IMR-90 (cell line): ENCODE results near the gene AKT3. TPM values are rescaled to one million over a fixed set of nuclear protein-coding genes. Genes with fewer than 3 reads are reported as not detected.

Experiments used
- ATAC-seq: fragments of 200-7000 bp; cut with Tn5 transposase; 2 replicates; pipeline ENCODE4 v1.9.1; 2020; ENCODE audit warnings: low read depth, mild to moderate bottlenecking, moderate library complexity
- BruUV-seq: library from RNA; stranded (reverse); fragments of 400-500 nt; replicated peaks from 2 replicates; lab custom pipeline; 2021; lab: Mats Ljungman, UMichigan
- CTCF ChIA-PET: fragments of 300-600 bp; formaldehyde crosslinking; extraction: SDS; loops from one replicate; lab custom pipeline; 2021; ENCODE audit warnings: antibody characterized with exemption; lab: Yijun Ruan, JAX
- POLR2A ChIA-PET: fragments of 300-600 bp; sonication (Branson Sonifier 250); formaldehyde crosslinking; loops from one replicate; lab custom pipeline; 2022; ENCODE audit warnings: antibody characterized with exemption; ENCODE audit not compliant: unreplicated experiment; lab: Charles Lee
- DNase-seq: peaks from one replicate; pipeline ENCODE4 v3.0.0; 2013
- H2AFZ ChIP-seq: replicated peaks from 2 replicates; pipeline ENCODE3; 2013; ENCODE audit warnings: low read length, mild to moderate bottlenecking; ENCODE audit not compliant: poor library complexity
- H2AK5ac ChIP-seq: 2 replicates; pipeline ENCODE4 v1.6.1; 2013; ENCODE audit warnings: low read depth, low read length, inconsistent platforms
- H2AK9ac ChIP-seq: replicated peaks from 2 replicates; pipeline ENCODE3; 2013; ENCODE audit warnings: mild to moderate bottlenecking, low read depth, low read length, moderate library complexity; ENCODE audit not compliant: poor library complexity
- H2BK120ac ChIP-seq: 2 replicates; pipeline ENCODE4 v1.6.1; 2013; ENCODE audit warnings: low read depth, low read length, inconsistent platforms
- H2BK15ac ChIP-seq: 3 replicates; pipeline ENCODE4 v1.6.1; 2013; ENCODE audit warnings: low read depth, low read length, inconsistent platforms
- H2BK20ac ChIP-seq: 2 replicates; pipeline ENCODE4 v1.6.1; 2013; ENCODE audit warnings: low read depth, mild to moderate bottlenecking, inconsistent platforms, low read length, moderate library complexity
- H2BK5ac ChIP-seq: 2 replicates; pipeline ENCODE4 v1.6.1; 2013; ENCODE audit warnings: mild to moderate bottlenecking, low read depth, low read length, inconsistent platforms; ENCODE audit not compliant: poor library complexity, severe bottlenecking
- H3K14ac ChIP-seq: replicated peaks from 2 replicates; pipeline ENCODE4 v1.6.1; 2013; ENCODE audit warnings: low read depth, low read length, inconsistent platforms
- H3K18ac ChIP-seq: 2 replicates; pipeline ENCODE4 v1.6.1; 2013; ENCODE audit warnings: low read depth, low read length, control low read depth
- H3K23ac ChIP-seq: 2 replicates; pipeline ENCODE4 v1.6.1; 2013; ENCODE audit warnings: low read depth, low read length, inconsistent platforms
- H3K27ac ChIP-seq: 2 replicates; pipeline ENCODE4 v1.5.1; 2013; ENCODE audit warnings: mild to moderate bottlenecking, control low read depth, low read length; ENCODE audit not compliant: insufficient read depth
- H3K27me3 ChIP-seq: 2 replicates; pipeline ENCODE4 v1.6.1; 2013; ENCODE audit warnings: low read length; ENCODE audit not compliant: control insufficient read depth, insufficient read depth
- H3K36me3 ChIP-seq: 2 replicates; pipeline ENCODE4 v1.6.1; 2013; ENCODE audit warnings: low read length, mixed read lengths; ENCODE audit not compliant: control insufficient read depth, insufficient read depth
- H3K4ac ChIP-seq: 2 replicates; pipeline ENCODE4 v1.6.1; 2013; ENCODE audit warnings: low read depth, low read length, inconsistent platforms
- H3K4me1 ChIP-seq: 2 replicates; pipeline ENCODE4 v1.6.1; 2013; ENCODE audit warnings: low read length, mixed read lengths; ENCODE audit not compliant: control insufficient read depth, insufficient read depth
- H3K4me2 ChIP-seq: 2 replicates; pipeline ENCODE4 v1.6.1; 2013; ENCODE audit warnings: low read depth, mild to moderate bottlenecking, control low read depth, low read length, moderate library complexity
- H3K4me3 ChIP-seq: 2 replicates; pipeline ENCODE4 v1.5.1; 2013; ENCODE audit warnings: low read depth, mild to moderate bottlenecking, control low read depth, low read length, moderate library complexity; ENCODE audit not compliant: insufficient read depth
- H3K56ac ChIP-seq: 2 replicates; pipeline ENCODE4 v1.6.1; 2013; ENCODE audit warnings: low read length, inconsistent platforms; ENCODE audit not compliant: insufficient read depth; ENCODE audit errors: extremely low read depth
- H3K79me1 ChIP-seq, 2 experiments: 2 replicates each; pipeline ENCODE4 v1.6.1; 2013; ENCODE audit warnings: low read length in 2 of 2, inconsistent platforms in 1 of 2, low read depth in 1 of 2
- H3K9ac ChIP-seq: 2 replicates; pipeline ENCODE4 v1.6.1; 2013; ENCODE audit warnings: low read depth, low read length, control low read depth
- H3K9me1 ChIP-seq: 2 replicates; pipeline ENCODE4 v1.6.1; 2013; ENCODE audit warnings: low read length, inconsistent platforms; ENCODE audit not compliant: insufficient read depth
- H3K9me3 ChIP-seq: 2 replicates; pipeline ENCODE4 v1.6.1; 2013; ENCODE audit warnings: low read length; ENCODE audit not compliant: control insufficient read depth, insufficient read depth
- H4K20me1 ChIP-seq: 2 replicates; pipeline ENCODE4 v1.6.1; 2013; ENCODE audit warnings: low read length, inconsistent platforms; ENCODE audit not compliant: insufficient read depth
- H4K5ac ChIP-seq: 2 replicates; pipeline ENCODE4 v1.6.1; 2013; ENCODE audit warnings: mild to moderate bottlenecking, low read depth, low read length, control low read depth
- H4K8ac ChIP-seq, 2 experiments: 2 replicates each; pipeline ENCODE4 v1.6.1; 2013; ENCODE audit warnings: low read depth in 2 of 2, low read length in 2 of 2, control low read depth in 1 of 2, inconsistent platforms in 1 of 2
- H4K91ac ChIP-seq: 2 replicates; pipeline ENCODE4 v1.6.1; 2013; ENCODE audit warnings: low read depth, low read length, inconsistent platforms; ENCODE audit not compliant: insufficient read depth
- CEBPB ChIP-seq: IDR thresholded peaks from 2 replicates; pipeline ENCODE4 v1.6.1; 2012; ENCODE audit warnings: low read depth, low read length, improper control_type of control experiment
- FOS ChIP-seq: fragments of 150-350 bp; IDR thresholded peaks from 2 replicates; pipeline ENCODE4 v1.6.1; 2016; ENCODE audit warnings: low read depth, low read length
- NFE2L2 ChIP-seq: fragments of 150-350 bp; IDR thresholded peaks from 2 replicates; pipeline ENCODE4 v1.6.1; 2016; ENCODE audit warnings: low read depth, mild to moderate bottlenecking, low read length
- RCOR1 ChIP-seq: IDR thresholded peaks from 2 replicates; pipeline ENCODE4 v1.6.1; 2012; ENCODE audit warnings: mild to moderate bottlenecking, low read length, improper control_type of control experiment; ENCODE audit not compliant: insufficient replicate concordance
- SMC3 ChIP-seq: fragments of 150-350 bp; IDR thresholded peaks from 2 replicates; pipeline ENCODE4 v1.6.1; 2016; ENCODE audit warnings: low read depth, mild to moderate bottlenecking, antibody characterized with exemption, low read length, moderate library complexity
- WGBS, 2 experiments: methylation state at CpG; one replicate each; pipeline versions ENCODE4 v1.1.5 to v1.1.7; 2013; ENCODE audit warnings: missing lambda C conversion rate in 2 of 2; ENCODE audit not compliant: insufficient read length in 1 of 2; ENCODE audit errors: extremely low coverage in 2 of 2; 5-methylcytosine and 5-hydroxymethylcytosine counted together
- dilution Hi-C: fragments of 300-500 bp; cut with HindIII; formaldehyde crosslinking; loops from one replicate; pipeline ENCODE4 v1.14.3; 2018; ENCODE audit warnings: low sequenced_read_pairs; ENCODE audit not compliant: unreplicated experiment
- in situ Hi-C: fragments of 300-500 bp; cut with MboI; formaldehyde crosslinking; loops from 3 replicates; pipeline ENCODE4 v1.14.3; 2019; ENCODE audit warnings: low sequenced_read_pairs, inconsistent platforms, mixed read lengths
- intact Hi-C: fragments of 100-400 bp; cut with micrococcal nuclease; formaldehyde crosslinking; loops from 2 replicates; pipeline ENCODE4 v1.10.0; 2022
- polyA plus RNA-seq, 3 experiments: library from polyadenylated mRNA; depleted of rRNA; stranded (reverse); fragments of >200 nt; gene quantifications; 2 replicates each; pipeline ENCODE4 v1.2.3, GENCODE V29; 2012; ENCODE audit warnings: low replicate concordance in 1 of 3
- total RNA-seq: library from RNA; depleted of rRNA; stranded (reverse); fragments of >200 nt; gene quantifications from 2 replicates; pipeline ENCODE4 v1.2.3, GENCODE V29; 2012

AKT3 gene
- total and polyA plus RNA-seq, 2 of the 4 experiments (the other 2 are of a cell fraction), result 15.2 to 19.4 TPM

DNA sequence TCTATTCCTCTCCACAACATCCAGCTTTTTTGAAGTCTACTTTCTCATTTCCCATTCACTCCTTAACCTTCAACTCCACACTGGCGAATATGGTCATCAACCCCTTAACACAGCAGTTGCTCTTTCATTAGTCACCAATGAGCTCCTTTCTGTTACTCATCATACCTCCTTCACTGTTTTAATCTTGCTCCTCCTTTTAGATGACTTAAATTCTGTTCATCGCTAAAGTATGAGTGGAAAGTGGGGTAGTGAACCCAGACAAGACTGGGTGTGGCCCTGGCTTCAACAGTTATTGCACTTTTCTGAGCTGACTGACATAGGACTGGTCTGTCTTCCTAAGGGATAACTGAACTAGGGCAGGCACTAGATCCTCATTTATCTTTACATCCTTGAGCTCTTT, 51.3 kb downstream of the AKT3 start:
- peak overlapping the region; percentile 85 for H2BK20ac ChIP-seq
- in situ Hi-C loops, result no loop called here
- ATAC-seq (peak; percentile 86), DNase-seq (peak; percentile 93)
- no peak overlapping the region for H3K9ac ChIP-seq
- H2AK9ac ChIP-seq, result no peak overlapping the region
- peak overlapping the region; percentile 7; the same call in 1 of the 2 replicates for H3K4me2 ChIP-seq
- H3K23ac ChIP-seq, result peak overlapping the region; percentile 44; the same call in 1 of the 2 replicates
- no peaks in the 10 kb centered on the region for H3K9me3 ChIP-seq
- dilution Hi-C loops, result no loop called here
- H3K27ac ChIP-seq, result no peak overlapping the region
- H3K36me3 ChIP-seq, result peaks cover 2% of the 10 kb centered on the region; the same call in 1 of the 2 replicates
- no peak overlapping the region for H2AFZ ChIP-seq
- WGBS, 2 experiments, result no CpG with 5 or more reads among the region's 2 CpGs
- H3K4me1 ChIP-seq, result peaks cover 7% of the 10 kb centered on the region
- H3K14ac ChIP-seq, result peak overlapping the region; percentile 27; the same call in 1 of the 2 replicates
- H4K8ac ChIP-seq, result peak overlapping the region in 1 of 2 experiments; percentile 60; a peak in 2 of 4 replicates
- no peak overlapping the region for H2BK15ac ChIP-seq
- intact Hi-C loops, result loop anchor here (5.0 kb wide), 1 partner anchor 44 kb away; no protein-coding TSS in a partner anchor
- CTCF ChIA-PET, result interaction anchor here (0.8 kb wide), 1 partner anchor 11 kb away, joined by 4 read pairs; no protein-coding TSS in a partner anchor
- no peak overlapping the region for H2AK5ac ChIP-seq
- H3K79me1 ChIP-seq, result peaks cover 14 to 46% of the 10 kb centered on the region in 2 experiments
- H4K20me1 ChIP-seq, result peaks cover 2% of the 10 kb centered on the region; the same call in 1 of the 2 replicates
- H3K27me3 ChIP-seq, result no peaks in the 10 kb centered on the region
- H2BK5ac ChIP-seq, result peak overlapping the region; percentile 83
- peaks cover 4% of the 10 kb centered on the region for H3K9me1 ChIP-seq
- peak overlapping the region; percentile 73 for H2BK120ac ChIP-seq
- H3K56ac ChIP-seq, result peak overlapping the region; percentile 50
- no peak overlapping the region for H4K5ac ChIP-seq
- H3K4ac ChIP-seq, result peak overlapping the region; percentile 74; the same call in 1 of the 2 replicates
- BruUV-seq, result no TSS peak
- no peak overlapping the region for H3K4me3 ChIP-seq
- 0 out of 2 replicates have a peak, but pooled peaks have one; percentile 6 for TF ChIP-seq SMC3
- no peak for TF ChIP-seq RCOR1
- no peak for TF ChIP-seq NFE2L2
- peak; percentile 44; the same call in 1 of the 2 replicates for TF ChIP-seq CEBPB
- peak; percentile 69 for TF ChIP-seq FOS
- POLR2A ChIA-PET, result interaction anchor here (0.5 to 0.6 kb wide), 2 partner anchors 107 to 371 kb away, joined by 3 to 7 read pairs; no protein-coding TSS in a partner anchor
- no peak overlapping the region; the same call in 1 of the 2 replicates for H3K18ac ChIP-seq
- H4K91ac ChIP-seq, result no peak overlapping the region; the same call in 1 of the 2 replicates
